A673 (cell line): ENCODE results near the gene PODNL1. TPM values are rescaled to one million over a fixed set of nuclear protein-coding genes. Genes with fewer than 3 reads are reported as not detected.

Source experiments
- BruUV-seq: library from RNA; stranded (reverse); fragments of 400-500 nt; replicated peaks from 2 replicates; lab custom pipeline; 2021; lab: Mats Ljungman, UMichigan
- CTCF ChIA-PET: fragments of 300-600 bp; sonication (Branson Sonifier 250); formaldehyde crosslinking; loops from one replicate; lab custom pipeline; 2022; ENCODE audit warnings: antibody characterized with exemption; lab: Charles Lee
- POLR2A ChIA-PET: fragments of 300-600 bp; sonication (Branson Sonifier 250); formaldehyde crosslinking; loops from one replicate; lab custom pipeline; 2022; ENCODE audit warnings: antibody characterized with exemption; ENCODE audit not compliant: low non-redundant PET; lab: Charles Lee
- DNase-seq: peaks from one replicate; pipeline ENCODE4 v3.0.0-alpha.2; 2015; ENCODE audit warnings: low spot score
- H3K27ac ChIP-seq: fragments of 200-600 bp; sonication (generic); 2 replicates; pipeline ENCODE4 v1.5.1; 2016; ENCODE audit warnings: mixed run types, low read depth, mild to moderate bottlenecking, mixed read lengths, antibody characterized with exemption, low read length; ENCODE audit not compliant: poor library complexity, severe bottlenecking
- H3K27me3 ChIP-seq: fragments of 200-600 bp; sonication (generic); replicated peaks from 2 replicates; pipeline ENCODE4 v1.6.1; 2017; ENCODE audit warnings: mixed run types, low read depth, mild to moderate bottlenecking, mixed read lengths, antibody characterized with exemption, low read length; ENCODE audit not compliant: insufficient read depth, poor library complexity
- H3K36me3 ChIP-seq: fragments of 200-600 bp; sonication (generic); 2 replicates; pipeline ENCODE4 v1.6.1; 2016; ENCODE audit warnings: mixed run types, mild to moderate bottlenecking, mixed read lengths, antibody characterized with exemption, low read length; ENCODE audit not compliant: insufficient read depth, poor library complexity, severe bottlenecking
- H3K4me1 ChIP-seq: fragments of 200-600 bp; sonication (generic); 2 replicates; pipeline ENCODE4 v1.6.1; 2017; ENCODE audit warnings: mixed run types, mild to moderate bottlenecking, mixed read lengths, antibody characterized with exemption, low read length; ENCODE audit not compliant: insufficient read depth, poor library complexity, severe bottlenecking
- H3K4me3 ChIP-seq: fragments of 200-600 bp; sonication (generic); 2 replicates; pipeline ENCODE4 v1.5.1; 2016; ENCODE audit warnings: low read depth, mixed run types, mild to moderate bottlenecking, mixed read lengths, low read length; ENCODE audit not compliant: poor library complexity, severe bottlenecking
- H3K9me3 ChIP-seq: fragments of 200-600 bp; sonication (generic); 2 replicates; pipeline ENCODE4 v1.6.1; 2016; ENCODE audit warnings: mixed run types, low read depth, mild to moderate bottlenecking, mixed read lengths, antibody characterized with exemption, low read length; ENCODE audit not compliant: poor library complexity, severe bottlenecking
- CTCF ChIP-seq: fragments of 300-800, 200-600 bp; sonication (generic); conservative IDR thresholded peaks from 2 replicates; pipeline ENCODE4 v1.5.1; 2017; ENCODE audit warnings: low read depth, mild to moderate bottlenecking, antibody characterized with exemption, low read length, moderate library complexity, mixed read lengths
- EZH2 ChIP-seq: fragments of 200-600 bp; sonication (generic); IDR thresholded peaks from 2 replicates; pipeline ENCODE4 v1.6.1; 2017; ENCODE audit warnings: borderline replicate concordance, low read depth, mild to moderate bottlenecking, mixed read lengths, antibody characterized with exemption, low read length; ENCODE audit not compliant: poor library complexity, severe bottlenecking
- intact Hi-C: fragments of 100-400 bp; cut with micrococcal nuclease; formaldehyde crosslinking; loops from one replicate; pipeline ENCODE4 v1.10.0; 2022; ENCODE audit not compliant: unreplicated experiment
- total RNA-seq: library from RNA; stranded (reverse); gene quantifications from 2 replicates; pipeline ENCODE4 v1.2.3, GENCODE V29; 2021

The PODNL1 gene
- total RNA-seq, 1 experiment from 2014 or later = not detected

- Histone ChIP-seq H3K27ac (no peak overlapping the region), H3K27me3 (no peaks in the 10 kb centered on the region), H3K9me3 (peaks cover 5% of the 10 kb centered on the region), H3K36me3 (peaks cover 17% of the 10 kb centered on the region), H3K4me3 (no peak overlapping the region), H3K4me1 (no peaks in the 10 kb centered on the region)
- ChIA-PET POLR2A (no interaction called here), CTCF (no interaction called here)
- no peak for TF ChIP-seq CTCF
- no peak for TF ChIP-seq EZH2
- no TSS peak for BruUV-seq
- intact Hi-C loops = no loop called here
- DNase-seq = no peak
Measured at GRCh38 chr19:13920524-13920923, 17.7 kb downstream of the PODNL1 start.

GRCh38 chr19:13918726-13919411, 19.3 kb downstream of the PODNL1 start:
- DNase-seq = no peak
- no peaks in the 10 kb centered on the region for H3K4me1 ChIP-seq
- intact Hi-C loops = no loop called here
- CTCF ChIA-PET = no interaction called here
- TF ChIP-seq EZH2 (no peak), CTCF (no peak)
- no peaks in the 10 kb centered on the region for H3K27me3 ChIP-seq
- no peak overlapping the region for H3K27ac ChIP-seq
- POLR2A ChIA-PET = no interaction called here
- H3K4me3 ChIP-seq = no peak overlapping the region
- H3K36me3 ChIP-seq = peaks cover 22% of the 10 kb centered on the region
- no TSS peak for BruUV-seq
- H3K9me3 ChIP-seq = peaks cover 5% of the 10 kb centered on the region

- no peaks in the 10 kb centered on the region for H3K27me3 ChIP-seq
- H3K4me3 ChIP-seq = no peak overlapping the region
- no peaks in the 10 kb centered on the region for H3K4me1 ChIP-seq
- H3K27ac ChIP-seq = no peak overlapping the region
- H3K9me3 ChIP-seq = peaks cover 5% of the 10 kb centered on the region
- TF ChIP-seq EZH2 (no peak), CTCF (no peak)
- BruUV-seq = no TSS peak
- CTCF ChIA-PET = no interaction called here
- H3K36me3 ChIP-seq = peaks cover 28% of the 10 kb centered on the region
- no peak for DNase-seq
- intact Hi-C loops = no loop called here
- POLR2A ChIA-PET = no interaction called here
Measured at GRCh38 chr19:13917888-13918406, 20.3 kb downstream of the PODNL1 start.
